WTC11 (cell line): ENCODE results near the gene NPDC1. TPM values are rescaled to one million over a fixed set of nuclear protein-coding genes. Genes with fewer than 3 reads are reported as not detected.

Experiments
- ATAC-seq: fragments of 200-7000 bp; cut with Tn5 transposase; 2 replicates; pipeline ENCODE4 v1.10.0; 2021; ENCODE audit warnings: mild to moderate bottlenecking, moderate library complexity
- CTCF ChIA-PET: fragments of 300-600 bp; sonication (Branson Sonifier 250); formaldehyde crosslinking; loops from one replicate; lab custom pipeline; 2021; ENCODE audit warnings: antibody characterized with exemption; lab: Charles Lee
- POLR2A ChIA-PET: fragments of 350-600 bp; sonication (Branson Sonifier 250); formaldehyde crosslinking; loops from one replicate; lab custom pipeline; 2021; ENCODE audit warnings: antibody characterized with exemption; lab: Charles Lee
- DNase-seq: peaks from one replicate; pipeline ENCODE4 v3.0.0; 2021; ENCODE audit warnings: low spot score
- H3K27ac Mint-ChIP-seq: 2 replicates; pipeline ENCODE4 v1.8.0; 2021; ENCODE audit warnings: mixed read lengths
- H3K27me3 Mint-ChIP-seq: 2 replicates; pipeline ENCODE4 v1.8.0; 2021; ENCODE audit warnings: low read depth, mild to moderate bottlenecking, moderate library complexity, mixed read lengths
- H3K36me3 Mint-ChIP-seq: 2 replicates; pipeline ENCODE4 v1.8.0; 2021; ENCODE audit warnings: mixed read lengths
- H3K4me1 Mint-ChIP-seq: 2 replicates; pipeline ENCODE4 v1.8.0; 2022; ENCODE audit warnings: mixed read lengths
- H3K4me3 Mint-ChIP-seq: 2 replicates; pipeline ENCODE4 v1.8.0; 2021; ENCODE audit warnings: mild to moderate bottlenecking, moderate library complexity, mixed read lengths
- H3K9me3 Mint-ChIP-seq: 2 replicates; pipeline ENCODE4 v1.8.0; 2021; ENCODE audit warnings: mixed read lengths
- AFF4 ChIP-seq: sonication (generic); formaldehyde crosslinking; IDR thresholded peaks from 2 replicates; pipeline ENCODE4 v1.8.1; 2023; ENCODE audit warnings: mild to moderate bottlenecking, missing genetic modification reagents, borderline replicate concordance
- AR ChIP-seq: fragments of 250-450 bp; sonication (Bioruptor Pico); IDR thresholded peaks from 2 replicates; pipeline ENCODE4 v1.9.0; 2021; ENCODE audit warnings: mild to moderate bottlenecking
- CTCF ChIP-seq: fragments of 200-600 bp; IDR thresholded peaks from 2 replicates; pipeline ENCODE4 v1.8.0; 2022; ENCODE audit warnings: antibody characterized with exemption
- FOXK1 ChIP-seq: sonication (generic); formaldehyde crosslinking; IDR thresholded peaks from 2 replicates; pipeline ENCODE4 v1.8.0; 2022; ENCODE audit warnings: mild to moderate bottlenecking, moderate library complexity, missing genetic modification reagents
- FOXP1 ChIP-seq: sonication (generic); formaldehyde crosslinking; IDR thresholded peaks from 2 replicates; pipeline ENCODE4 v1.8.0; 2022; ENCODE audit warnings: missing genetic modification reagents, mild to moderate bottlenecking, moderate library complexity, borderline replicate concordance
- HMGXB4 ChIP-seq: sonication (generic); formaldehyde crosslinking; IDR thresholded peaks from 2 replicates; pipeline ENCODE4 v1.8.1; 2023; ENCODE audit warnings: mild to moderate bottlenecking, moderate library complexity, missing genetic modification reagents
- JUN ChIP-seq: sonication (generic); formaldehyde crosslinking; IDR thresholded peaks from 2 replicates; pipeline ENCODE4 v1.8.0; 2023; ENCODE audit warnings: mild to moderate bottlenecking, missing genetic modification reagents
- MYBL2 ChIP-seq: sonication (generic); formaldehyde crosslinking; IDR thresholded peaks from 2 replicates; pipeline ENCODE4 v1.8.1; 2023; ENCODE audit warnings: mild to moderate bottlenecking, moderate library complexity, missing genetic modification reagents
- NFE2L1 ChIP-seq: sonication (generic); formaldehyde crosslinking; IDR thresholded peaks from 2 replicates; pipeline ENCODE4 v1.8.1; 2023; ENCODE audit warnings: missing genetic modification reagents
- NR2C2 ChIP-seq: sonication (generic); formaldehyde crosslinking; IDR thresholded peaks from 2 replicates; pipeline ENCODE4 v1.8.0; 2022; ENCODE audit warnings: mild to moderate bottlenecking, missing genetic modification reagents
- SMAD3 ChIP-seq: sonication (generic); formaldehyde crosslinking; IDR thresholded peaks from 2 replicates; pipeline ENCODE4 v1.8.0; 2022; ENCODE audit warnings: missing genetic modification reagents, mild to moderate bottlenecking, borderline replicate concordance
- TCF7 ChIP-seq: sonication (generic); formaldehyde crosslinking; IDR thresholded peaks from 2 replicates; pipeline ENCODE4 v1.8.0; 2022; ENCODE audit warnings: mild to moderate bottlenecking, low read depth, missing genetic modification reagents, moderate library complexity
- ZNF121 ChIP-seq: sonication (generic); formaldehyde crosslinking; IDR thresholded peaks from 2 replicates; pipeline ENCODE4 v1.8.0; 2023; ENCODE audit warnings: missing genetic modification reagents
- ZNF219 ChIP-seq: sonication (generic); formaldehyde crosslinking; IDR thresholded peaks from 2 replicates; pipeline ENCODE4 v1.8.0; 2023; ENCODE audit warnings: missing genetic modification reagents, mild to moderate bottlenecking, borderline replicate concordance
- ZNF425 ChIP-seq: fragments of 250-450 bp; sonication (Bioruptor Pico); conservative IDR thresholded peaks from 2 replicates; pipeline ENCODE4 v1.9.0; 2021; ENCODE audit warnings: mild to moderate bottlenecking
- ZNF671 ChIP-seq: fragments of 250-450 bp; sonication (Bioruptor Pico); IDR thresholded peaks from 2 replicates; pipeline ENCODE4 v1.8.0; 2021; ENCODE audit warnings: mild to moderate bottlenecking
- total RNA-seq: library from RNA; stranded (reverse); gene quantifications from 3 replicates; pipeline ENCODE4 v1.2.3, GENCODE V29; 2021

The NPDC1 gene
- total RNA-seq, 1 experiment from 2014 or later: 64.3 TPM

GRCh38 chr9:137050570-137050969 lies 4.6 kb upstream of the NPDC1 start:
- Mint-ChIP-seq H3K4me3 (no peak overlapping the region), H3K4me1 (peaks cover 6% of the 10 kb centered on the region; the same call in 1 of the 2 replicates), H3K27me3 (peaks cover 56% of the 10 kb centered on the region), H3K9me3 (no peaks in the 10 kb centered on the region), H3K27ac (no peak overlapping the region), H3K36me3 (no peaks in the 10 kb centered on the region)
- no peak for TF ChIP-seq NFE2L1 (CRISPR knock-in tag)
- no peak for TF ChIP-seq MYBL2 (CRISPR knock-in tag)
- no peak for TF ChIP-seq TCF7 (CRISPR knock-in tag)
- DNase-seq (no peak), ATAC-seq (no peak)
- POLR2A ChIA-PET: no interaction called here
- CTCF ChIA-PET: interaction anchor here (1.4 to 3.4 kb wide), 7 partner anchors 16 to 242 kb away, joined by 4 to 179 read pairs (median 17); partner anchors contain the start of genes ABCA2, MAN1B1, RNF224 and SAPCD2

GRCh38 chr9:137049544-137050449 lies 3.8 kb upstream of the NPDC1 start:
- no peak overlapping the region for H3K27ac Mint-ChIP-seq
- no peak overlapping the region for H3K4me3 Mint-ChIP-seq
- H3K9me3 Mint-ChIP-seq: no peaks in the 10 kb centered on the region
- CTCF ChIA-PET: interaction anchor here (0.5 to 3.4 kb wide), 35 partner anchors 9 to 327 kb away, joined by 3 to 179 read pairs (median 4); partner anchors contain the start of genes ABCA2, CYSRT1, GRIN1 and LCN12
- peaks cover 10% of the 10 kb centered on the region for H3K4me1 Mint-ChIP-seq
- TF ChIP-seq NR2C2 (CRISPR knock-in tag) (no peak), ZNF671 (CRISPR knock-in tag) (no peak), JUN (no peak), FOXP1 (CRISPR knock-in tag) (no peak), AFF4 (CRISPR knock-in tag) (no peak), SMAD3 (CRISPR knock-in tag) (no peak), ZNF121 (CRISPR knock-in tag) (no peak), ZNF425 (no peak), ZNF219 (CRISPR knock-in tag) (no peak), AR (CRISPR knock-in tag) (no peak), HMGXB4 (CRISPR knock-in tag) (peak; percentile 13; the same call in 1 of the 2 replicates), FOXK1 (CRISPR knock-in tag) (no peak), CTCF (peak; percentile 68; the same call in 1 of the 2 replicates)
- POLR2A ChIA-PET: no interaction called here
- no peaks in the 10 kb centered on the region for H3K36me3 Mint-ChIP-seq
- peaks cover 60% of the 10 kb centered on the region for H3K27me3 Mint-ChIP-seq
- DNase-seq (peak; percentile 84), ATAC-seq (peak; percentile 24)
